ENCODE measurements around the gene PALLD. TPM values are rescaled to one million over a fixed set of nuclear protein-coding genes. Genes with fewer than 3 reads are reported as not detected.

PALLD gene
- total and polyA plus RNA-seq, 2 donors (not counting 3 experiments of a cell fraction or from before 2014, with no cell fraction given) = 13.4 to 48.2 TPM

DNA sequence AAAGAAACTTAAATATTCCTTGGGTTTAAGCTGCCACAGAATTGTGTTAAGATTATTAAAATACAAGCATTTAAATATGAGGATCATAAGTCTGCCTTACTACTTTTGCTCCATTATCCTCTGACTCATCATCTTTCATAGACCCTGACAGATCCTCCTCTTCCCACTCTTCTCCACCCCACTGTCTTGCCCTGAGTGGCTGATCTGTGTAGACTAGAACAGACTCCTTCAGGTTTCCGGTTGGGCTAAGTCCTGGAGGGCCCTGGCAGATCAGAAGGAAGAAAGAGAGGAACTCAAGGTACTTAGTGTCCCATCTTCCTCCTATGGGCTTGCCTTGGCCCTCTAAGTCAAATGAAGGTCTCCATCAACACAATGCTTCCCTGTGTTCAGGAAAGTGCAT, 30.7 kb downstream of the PALLD start:
- Histone ChIP-seq H3K27me3 (ENCODE audit: control insufficient read depth in 2 of 2, insufficient read depth in 2 of 2, low read length in 2 of 2) (no peaks in the 10 kb centered on the region), H3K27ac (ENCODE audit: insufficient read depth, low read depth, low read length) (no peak overlapping the region), H3K4me2 (ENCODE audit: insufficient read depth, low read length) (no peak overlapping the region), H3K9me1 (replicated peaks; ENCODE audit: control insufficient read depth, extremely low read depth, insufficient read depth, low read length) (no peaks in the 10 kb centered on the region), H4K20me1 (replicated peaks; ENCODE audit: control insufficient read depth, extremely low read depth, insufficient read depth, low read length) (no peaks in the 10 kb centered on the region), H3K4me3 (replicated peaks in 1 of 3; ENCODE audit: insufficient read depth in 1 of 3, low read depth in 1 of 3, low read length in 3 of 3) (no peak overlapping the region), H3K9ac (replicated peaks; ENCODE audit: extremely low read depth, insufficient read depth, low read length) (no peak overlapping the region), H3K36me3 (ENCODE audit: control insufficient read depth in 2 of 2, extremely low read depth in 1 of 2, insufficient read depth in 2 of 2, low read length in 2 of 2) (no peaks in the 10 kb centered on the region), H2AFZ (ENCODE audit: low read depth, low read length) (no peak overlapping the region), H3K79me2 (ENCODE audit: control insufficient read depth, insufficient read depth, low read length) (no peaks in the 10 kb centered on the region), H3K4me1 (ENCODE audit: control insufficient read depth, extremely low read depth, insufficient read depth, low read length) (peaks cover 9% of the 10 kb centered on the region), H3K9me3 (replicated peaks; ENCODE audit: control insufficient read depth, insufficient read depth, low read length) (no peaks in the 10 kb centered on the region)
- no TSS peak for BruUV-seq (replicated peaks)
- intact Hi-C loops (cut with micrococcal nuclease) (no loop called here), dilution Hi-C loops (cut with MboI; ENCODE audit: extremely low pct_ligation_motif_present, low sequenced_read_pairs) (no loop called here)
- CTCF ChIA-PET = interaction anchor here (1.2 kb wide), 1 partner anchor 17 kb away, joined by 3 read pairs; no protein-coding TSS in a partner anchor
- FAIRE-seq (no peak), DNase-seq (ENCODE audit: low read depth, low spot score) (no peak)
- POLR2A ChIA-PET = no interaction called here
- TF ChIP-seq POLR2AphosphoS5 (IDR thresholded peaks at IDR 0.05; ENCODE audit: insufficient read depth, low read depth, low read length) (no peak), FOS (IDR thresholded peaks at IDR 0.05; ENCODE audit: borderline replicate concordance, insufficient read depth, low read length) (no peak), GATA2 (IDR thresholded peaks at IDR 0.05; ENCODE audit: insufficient read depth, insufficient read length, low read depth, low read length) (no peak), JUN (IDR thresholded peaks at IDR 0.05; ENCODE audit: borderline replicate concordance, insufficient read depth, insufficient read length, low read depth) (no peak), POLR2A (IDR thresholded peaks at IDR 0.05; ENCODE audit: low read depth, low read length) (no peak), EZH2 (IDR thresholded peaks at IDR 0.05; ENCODE audit: borderline replicate concordance, low read depth, low read length, severe bottlenecking) (no peak), MYC (IDR thresholded peaks at IDR 0.05; ENCODE audit: low read depth, low read length) (no peak)
- TF ChIP-seq, protein P1, sequence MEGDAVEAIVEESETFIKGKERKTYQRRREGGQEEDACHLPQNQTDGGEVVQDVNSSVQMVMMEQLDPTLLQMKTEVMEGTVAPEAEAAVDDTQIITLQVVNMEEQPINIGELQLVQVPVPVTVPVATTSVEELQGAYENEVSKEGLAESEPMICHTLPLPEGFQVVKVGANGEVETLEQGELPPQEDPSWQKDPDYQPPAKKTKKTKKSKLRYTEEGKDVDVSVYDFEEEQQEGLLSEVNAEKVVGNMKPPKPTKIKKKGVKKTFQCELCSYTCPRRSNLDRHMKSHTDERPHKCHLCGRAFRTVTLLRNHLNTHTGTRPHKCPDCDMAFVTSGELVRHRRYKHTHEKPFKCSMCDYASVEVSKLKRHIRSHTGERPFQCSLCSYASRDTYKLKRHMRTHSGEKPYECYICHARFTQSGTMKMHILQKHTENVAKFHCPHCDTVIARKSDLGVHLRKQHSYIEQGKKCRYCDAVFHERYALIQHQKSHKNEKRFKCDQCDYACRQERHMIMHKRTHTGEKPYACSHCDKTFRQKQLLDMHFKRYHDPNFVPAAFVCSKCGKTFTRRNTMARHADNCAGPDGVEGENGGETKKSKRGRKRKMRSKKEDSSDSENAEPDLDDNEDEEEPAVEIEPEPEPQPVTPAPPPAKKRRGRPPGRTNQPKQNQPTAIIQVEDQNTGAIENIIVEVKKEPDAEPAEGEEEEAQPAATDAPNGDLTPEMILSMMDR (IDR thresholded peaks at IDR 0.05; ENCODE audit: extremely low read depth in 1 of 2, insufficient read depth in 1 of 2, low read depth in 1 of 2, low read length in 2 of 2) = no peak
- TF ChIP-seq, protein P2, sequence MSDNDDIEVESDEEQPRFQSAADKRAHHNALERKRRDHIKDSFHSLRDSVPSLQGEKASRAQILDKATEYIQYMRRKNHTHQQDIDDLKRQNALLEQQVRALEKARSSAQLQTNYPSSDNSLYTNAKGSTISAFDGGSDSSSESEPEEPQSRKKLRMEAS (IDR thresholded peaks at IDR 0.05; ENCODE audit: insufficient read depth, insufficient read length) = no peak

All from endothelial cell of umbilical vein (primary cell).